ENCODE measurements around the gene IMPDH2. TPM values are rescaled to one million over a fixed set of nuclear protein-coding genes. Genes with fewer than 3 reads are reported as not detected.

Gene IMPDH2
- total and polyA plus RNA-seq, 2 of the 8 experiments (the other 6 are each of a cell fraction or from before 2014, with no cell fraction given), result 374 to 409 TPM

GRCh38 chr3:49029563-49029884, 326 bp upstream of the IMPDH2 start:
- peaks cover 7% of the 10 kb centered on the region for H3K23me2 ChIP-seq (ENCODE audit: low read depth, low read length)
- no peak overlapping the region for H4K8ac ChIP-seq (ENCODE audit: extremely low read depth, insufficient read depth, low read length)
- H3K79me1 ChIP-seq (ENCODE audit: low read depth, low read length), result peaks cover 8% of the 10 kb centered on the region
- peak overlapping the region in 1 of 4 experiments; percentile 76; a peak in 2 of 8 replicates for H3K4me3 ChIP-seq (ENCODE audit: extremely low read depth in 1 of 4, insufficient read depth in 2 of 4, low read depth in 3 of 4, low read length in 4 of 4)
- peaks cover 44 to 68% (median 62%) of the 10 kb centered on the region in 4 experiments for H3K36me3 ChIP-seq (ENCODE audit: control insufficient read depth in 2 of 4, insufficient read depth in 4 of 4, low read length in 3 of 4)
- no peak overlapping the region for H3K9ac ChIP-seq (replicated peaks in 1 of 4; ENCODE audit: extremely low read depth in 1 of 4, low read depth in 3 of 4, low read length in 3 of 4)
- peak overlapping the region; percentile 88 to 98 for H3K4me2 ChIP-seq (ENCODE audit: insufficient read depth in 1 of 2, low read depth in 2 of 2, low read length in 2 of 2)
- FAIRE-seq, result no peak
- no peak overlapping the region for H3K56ac ChIP-seq (replicated peaks; ENCODE audit: insufficient read length, low read depth, low read length)
- DNase-seq (ENCODE audit: low read depth in 1 of 2, low spot score in 2 of 2), result no peak
- no peak overlapping the region for H3K4ac ChIP-seq (replicated peaks; ENCODE audit: insufficient read length, low read depth, low read length)
- H3K9me3 ChIP-seq (ENCODE audit: insufficient read depth in 2 of 2, low read depth in 1 of 2, low read length in 1 of 2), result no peaks in the 10 kb centered on the region
- no peak overlapping the region for H2BK20ac ChIP-seq (ENCODE audit: low read length)
- H4K20me1 ChIP-seq (replicated peaks in 1 of 2; ENCODE audit: control insufficient read depth in 1 of 2, insufficient read depth in 2 of 2, low read length in 2 of 2), result peaks cover 6 to 21% of the 10 kb centered on the region in 2 experiments
- no peak overlapping the region for H3K14ac ChIP-seq (ENCODE audit: insufficient read length)
- WGBS, 2 experiments (ENCODE audit: extremely low coverage in 1 of 2, insufficient coverage in 1 of 2, insufficient read length in 1 of 2, insufficient replicate concordance in 2 of 2, low coverage in 1 of 2, low lambda C conversion rate in 2 of 2, missing lambda C conversion rate in 1 of 2), result 16% methylated on average over 7 of the region's 7 CpGs; no CpG with 5 or more reads in 1 of the 2 experiments
- H3K27me3 ChIP-seq (replicated peaks in 1 of 4; ENCODE audit: control insufficient read depth in 3 of 4, extremely low read depth in 1 of 4, insufficient read depth in 3 of 4, low read length in 3 of 4), result no peaks in the 10 kb centered on the region; a peak in 1 of 7 replicates
- H2BK12ac ChIP-seq (ENCODE audit: low read depth, low read length), result no peak overlapping the region
- no peak overlapping the region for H2BK15ac ChIP-seq (ENCODE audit: low read length)
- no peak overlapping the region for H2BK120ac ChIP-seq (replicated peaks; ENCODE audit: low read depth, low read length)
- H2AK5ac ChIP-seq (ENCODE audit: low read depth, low read length), result no peak overlapping the region
- no peak overlapping the region for H3K27ac ChIP-seq (ENCODE audit: low read depth, low read length)
- H4K91ac ChIP-seq (replicated peaks; ENCODE audit: insufficient read length, low read length), result no peak overlapping the region
- peaks cover 0 to 8% (median 6%) of the 10 kb centered on the region in 4 experiments; a peak in 5 of 7 replicates for H3K4me1 ChIP-seq (replicated peaks in 1 of 4; ENCODE audit: control insufficient read depth in 3 of 4, insufficient read depth in 4 of 4, low read length in 3 of 4)
- H3K79me2 ChIP-seq (ENCODE audit: control insufficient read depth in 1 of 2, insufficient read depth in 2 of 2, low read length in 2 of 2), result peaks cover 4 to 15% of the 10 kb centered on the region in 2 experiments; a peak in 3 of 4 replicates
- POLR2A ChIA-PET (ENCODE audit: partially characterized antibody), result interaction anchor here (0.6 to 33.9 kb wide), 25 partner anchors 11 to 405 kb away, joined by 3 to 1518 read pairs (median 4); partner anchors contain the start of genes CELSR3, DALRD3, IP6K2 and LAMB2
- CTCF ChIA-PET (ENCODE audit: partially characterized antibody), result no interaction called here
- no peak overlapping the region for H3K23ac ChIP-seq (ENCODE audit: insufficient read length)
- no peak overlapping the region for H3K18ac ChIP-seq (ENCODE audit: extremely low read depth, low read length)
- no peak overlapping the region for H4K5ac ChIP-seq (ENCODE audit: insufficient read length, low read depth, low read length)
- H2BK5ac ChIP-seq (ENCODE audit: low read depth, low read length), result no peak overlapping the region
- no peak overlapping the region for H2AFZ ChIP-seq (ENCODE audit: low read length)
- no peak for TF ChIP-seq SIX5 (IDR thresholded peaks at IDR 0.05; ENCODE audit: low read depth, low read length)
- no peak for TF ChIP-seq SP4 (IDR thresholded peaks at IDR 0.05; ENCODE audit: low read length)
- TF ChIP-seq, protein P1, sequence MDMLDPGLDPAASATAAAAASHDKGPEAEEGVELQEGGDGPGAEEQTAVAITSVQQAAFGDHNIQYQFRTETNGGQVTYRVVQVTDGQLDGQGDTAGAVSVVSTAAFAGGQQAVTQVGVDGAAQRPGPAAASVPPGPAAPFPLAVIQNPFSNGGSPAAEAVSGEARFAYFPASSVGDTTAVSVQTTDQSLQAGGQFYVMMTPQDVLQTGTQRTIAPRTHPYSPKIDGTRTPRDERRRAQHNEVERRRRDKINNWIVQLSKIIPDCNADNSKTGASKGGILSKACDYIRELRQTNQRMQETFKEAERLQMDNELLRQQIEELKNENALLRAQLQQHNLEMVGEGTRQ (IDR thresholded peaks at IDR 0.05; ENCODE audit: low read length), result no peak
- TF ChIP-seq ASH2L (IDR thresholded peaks at IDR 0.05; ENCODE audit: low read length), result no peak
- no peak for TF ChIP-seq SP2 (IDR thresholded peaks at IDR 0.05; ENCODE audit: low read length)
- no peak for TF ChIP-seq CHD2 (IDR thresholded peaks at IDR 0.05; ENCODE audit: low read length)
- TF ChIP-seq CEBPB (IDR thresholded peaks at IDR 0.05; ENCODE audit: low read depth, low read length), result no peak
- no peak for TF ChIP-seq HDAC2 (IDR thresholded peaks at IDR 0.05; ENCODE audit: borderline replicate concordance in 1 of 2, low read depth in 2 of 2, low read length in 2 of 2)
- TF ChIP-seq GABPA (IDR thresholded peaks at IDR 0.05; ENCODE audit: borderline replicate concordance, insufficient read depth, low read length), result no peak
- TF ChIP-seq BCL11A (IDR thresholded peaks at IDR 0.05; ENCODE audit: low read depth in 2 of 2, low read length in 2 of 2), result no peak
- no peak for TF ChIP-seq RNF2 (IDR thresholded peaks at IDR 0.05; ENCODE audit: borderline replicate concordance, low read depth, low read length, missing control alignments, poor library complexity, severe bottlenecking)
- no peak for TF ChIP-seq CTBP2 (IDR thresholded peaks at IDR 0.05; ENCODE audit: borderline replicate concordance, insufficient read depth, insufficient read length, low read length)
- TF ChIP-seq FOSL1 (IDR thresholded peaks at IDR 0.05; ENCODE audit: insufficient read depth, low read depth, low read length), result no peak
- no peak for TF ChIP-seq POLR2A (IDR thresholded peaks at IDR 0.05; ENCODE audit: control extremely low read depth in 1 of 2, low read depth in 2 of 2, low read length in 2 of 2)

All from H1 (cell line).